SK-N-SH (cell line): ENCODE results near the gene G6PC1.
"Not testable (repeated sequence)": the region's sequence is repeated elsewhere in the genome, so short reads cannot be mapped to it uniquely, and the experiment has no call there.

ENCODE experiments used
- CTCF ChIP-seq: fragments of 200-600 bp; sonication (generic); IDR thresholded peaks from 2 replicates; pipeline ENCODE4 v1.6.1; 2017; ENCODE audit warnings: antibody characterized with exemption, mild to moderate bottlenecking, moderate library complexity
- EZH2phosphoT487 ChIP-seq: fragments of 200-600 bp; sonication (generic); IDR thresholded peaks from 2 replicates; pipeline ENCODE4 v1.6.1; 2017; ENCODE audit warnings: low read depth, mixed run types, mild to moderate bottlenecking, antibody characterized with exemption, moderate library complexity, borderline replicate concordance
- FOXM1 ChIP-seq: IDR thresholded peaks from 2 replicates; pipeline ENCODE4 v1.4.0; 2012; ENCODE audit warnings: low read depth, mild to moderate bottlenecking
- GATA2 ChIP-seq: sonication (generic); formaldehyde crosslinking; IDR thresholded peaks from 2 replicates; pipeline ENCODE4 v1.5.0; 2020; ENCODE audit warnings: mild to moderate bottlenecking, missing genetic modification reagents
- JUND ChIP-seq: IDR thresholded peaks from 2 replicates; pipeline ENCODE4 v1.4.0; 2012
- MEF2A ChIP-seq: IDR thresholded peaks from 2 replicates; pipeline ENCODE4 v1.4.0; 2012; ENCODE audit warnings: low read depth, borderline replicate concordance
- MXI1 ChIP-seq: IDR thresholded peaks from 2 replicates; pipeline ENCODE4 v1.6.1; 2012; ENCODE audit warnings: mild to moderate bottlenecking, low read depth, low read length, improper control_type of control experiment
- RAD21 ChIP-seq: IDR thresholded peaks from 2 replicates; pipeline ENCODE4 v1.6.1; 2012; ENCODE audit warnings: mild to moderate bottlenecking, low read length
- SIN3A ChIP-seq: IDR thresholded peaks from 2 replicates; pipeline ENCODE4 v1.6.1; 2012; ENCODE audit warnings: low read depth, mild to moderate bottlenecking, low read length, moderate library complexity, borderline replicate concordance
- SMC3 ChIP-seq: IDR thresholded peaks from 2 replicates; pipeline ENCODE4 v1.6.1; 2012; ENCODE audit warnings: low read depth, low read length, improper control_type of control experiment
- USF1 ChIP-seq: IDR thresholded peaks from 2 replicates; pipeline ENCODE4 v1.4.0; 2012; ENCODE audit warnings: low read depth, borderline replicate concordance
- YY1 ChIP-seq: IDR thresholded peaks from 2 replicates; pipeline ENCODE4 v1.4.0; 2012; ENCODE audit warnings: low read depth, mild to moderate bottlenecking

GRCh38 chr17:42916388-42917235 lies 16.0 kb downstream of the G6PC1 start:
- not testable (repeated sequence) for TF ChIP-seq SMC3, JUND, SIN3A, CTCF, RAD21, EZH2phosphoT487, MEF2A, USF1, MXI1, FOXM1, GATA2, YY1
